IMR-90 (cell line): ENCODE results near the gene GIMAP1. TPM values are rescaled to one million over a fixed set of nuclear protein-coding genes. Genes with fewer than 3 reads are reported as not detected.

Experiments used
- ATAC-seq: fragments of 200-7000 bp; cut with Tn5 transposase; 2 replicates; pipeline ENCODE4 v1.9.1; 2020; ENCODE audit warnings: low read depth, mild to moderate bottlenecking, moderate library complexity
- BruUV-seq: library from RNA; stranded (reverse); fragments of 400-500 nt; replicated peaks from 2 replicates; lab custom pipeline; 2021; lab: Mats Ljungman, UMichigan
- CTCF ChIA-PET: fragments of 300-600 bp; formaldehyde crosslinking; extraction: SDS; loops from one replicate; lab custom pipeline; 2021; ENCODE audit warnings: antibody characterized with exemption; lab: Yijun Ruan, JAX
- POLR2A ChIA-PET: fragments of 300-600 bp; sonication (Branson Sonifier 250); formaldehyde crosslinking; loops from one replicate; lab custom pipeline; 2022; ENCODE audit warnings: antibody characterized with exemption; ENCODE audit not compliant: unreplicated experiment; lab: Charles Lee
- DNase-seq: peaks from one replicate; pipeline ENCODE4 v3.0.0; 2013
- H2AFZ ChIP-seq: replicated peaks from 2 replicates; pipeline ENCODE3; 2013; ENCODE audit warnings: low read length, mild to moderate bottlenecking; ENCODE audit not compliant: poor library complexity
- H2AK5ac ChIP-seq: 2 replicates; pipeline ENCODE4 v1.6.1; 2013; ENCODE audit warnings: low read depth, low read length, inconsistent platforms
- H2AK9ac ChIP-seq: replicated peaks from 2 replicates; pipeline ENCODE3; 2013; ENCODE audit warnings: mild to moderate bottlenecking, low read depth, low read length, moderate library complexity; ENCODE audit not compliant: poor library complexity
- H2BK120ac ChIP-seq: 2 replicates; pipeline ENCODE4 v1.6.1; 2013; ENCODE audit warnings: low read depth, low read length, inconsistent platforms
- H2BK15ac ChIP-seq: 3 replicates; pipeline ENCODE4 v1.6.1; 2013; ENCODE audit warnings: low read depth, low read length, inconsistent platforms
- H2BK20ac ChIP-seq: 2 replicates; pipeline ENCODE4 v1.6.1; 2013; ENCODE audit warnings: low read depth, mild to moderate bottlenecking, inconsistent platforms, low read length, moderate library complexity
- H2BK5ac ChIP-seq: 2 replicates; pipeline ENCODE4 v1.6.1; 2013; ENCODE audit warnings: mild to moderate bottlenecking, low read depth, low read length, inconsistent platforms; ENCODE audit not compliant: poor library complexity, severe bottlenecking
- H3K14ac ChIP-seq: replicated peaks from 2 replicates; pipeline ENCODE4 v1.6.1; 2013; ENCODE audit warnings: low read depth, low read length, inconsistent platforms
- H3K18ac ChIP-seq: 2 replicates; pipeline ENCODE4 v1.6.1; 2013; ENCODE audit warnings: low read depth, low read length, control low read depth
- H3K23ac ChIP-seq: 2 replicates; pipeline ENCODE4 v1.6.1; 2013; ENCODE audit warnings: low read depth, low read length, inconsistent platforms
- H3K27ac ChIP-seq: 2 replicates; pipeline ENCODE4 v1.5.1; 2013; ENCODE audit warnings: mild to moderate bottlenecking, control low read depth, low read length; ENCODE audit not compliant: insufficient read depth
- H3K27me3 ChIP-seq: 2 replicates; pipeline ENCODE4 v1.6.1; 2013; ENCODE audit warnings: low read length; ENCODE audit not compliant: control insufficient read depth, insufficient read depth
- H3K36me3 ChIP-seq: 2 replicates; pipeline ENCODE4 v1.6.1; 2013; ENCODE audit warnings: low read length, mixed read lengths; ENCODE audit not compliant: control insufficient read depth, insufficient read depth
- H3K4ac ChIP-seq: 2 replicates; pipeline ENCODE4 v1.6.1; 2013; ENCODE audit warnings: low read depth, low read length, inconsistent platforms
- H3K4me1 ChIP-seq: 2 replicates; pipeline ENCODE4 v1.6.1; 2013; ENCODE audit warnings: low read length, mixed read lengths; ENCODE audit not compliant: control insufficient read depth, insufficient read depth
- H3K4me2 ChIP-seq: 2 replicates; pipeline ENCODE4 v1.6.1; 2013; ENCODE audit warnings: low read depth, mild to moderate bottlenecking, control low read depth, low read length, moderate library complexity
- H3K4me3 ChIP-seq: 2 replicates; pipeline ENCODE4 v1.5.1; 2013; ENCODE audit warnings: low read depth, mild to moderate bottlenecking, control low read depth, low read length, moderate library complexity; ENCODE audit not compliant: insufficient read depth
- H3K56ac ChIP-seq: 2 replicates; pipeline ENCODE4 v1.6.1; 2013; ENCODE audit warnings: low read length, inconsistent platforms; ENCODE audit not compliant: insufficient read depth; ENCODE audit errors: extremely low read depth
- H3K79me1 ChIP-seq, 2 experiments: 2 replicates each; pipeline ENCODE4 v1.6.1; 2013; ENCODE audit warnings: low read length in 2 of 2, inconsistent platforms in 1 of 2, low read depth in 1 of 2
- H3K9ac ChIP-seq: 2 replicates; pipeline ENCODE4 v1.6.1; 2013; ENCODE audit warnings: low read depth, low read length, control low read depth
- H3K9me1 ChIP-seq: 2 replicates; pipeline ENCODE4 v1.6.1; 2013; ENCODE audit warnings: low read length, inconsistent platforms; ENCODE audit not compliant: insufficient read depth
- H3K9me3 ChIP-seq: 2 replicates; pipeline ENCODE4 v1.6.1; 2013; ENCODE audit warnings: low read length; ENCODE audit not compliant: control insufficient read depth, insufficient read depth
- H4K20me1 ChIP-seq: 2 replicates; pipeline ENCODE4 v1.6.1; 2013; ENCODE audit warnings: low read length, inconsistent platforms; ENCODE audit not compliant: insufficient read depth
- H4K5ac ChIP-seq: 2 replicates; pipeline ENCODE4 v1.6.1; 2013; ENCODE audit warnings: mild to moderate bottlenecking, low read depth, low read length, control low read depth
- H4K8ac ChIP-seq, 2 experiments: 2 replicates each; pipeline ENCODE4 v1.6.1; 2013; ENCODE audit warnings: low read depth in 2 of 2, low read length in 2 of 2, control low read depth in 1 of 2, inconsistent platforms in 1 of 2
- H4K91ac ChIP-seq: 2 replicates; pipeline ENCODE4 v1.6.1; 2013; ENCODE audit warnings: low read depth, low read length, inconsistent platforms; ENCODE audit not compliant: insufficient read depth
- MAFK ChIP-seq: IDR thresholded peaks from 2 replicates; pipeline ENCODE4 v1.6.1; 2012; ENCODE audit warnings: low read depth, low read length, improper control_type of control experiment
- MXI1 ChIP-seq: IDR thresholded peaks from 2 replicates; pipeline ENCODE4 v1.6.1; 2012; ENCODE audit warnings: low read depth, mild to moderate bottlenecking, low read length, moderate library complexity, borderline replicate concordance
- NFE2L2 ChIP-seq: fragments of 150-350 bp; IDR thresholded peaks from 2 replicates; pipeline ENCODE4 v1.6.1; 2016; ENCODE audit warnings: low read depth, mild to moderate bottlenecking, low read length
- POLR2A ChIP-seq: IDR thresholded peaks from 2 replicates; pipeline ENCODE4 v1.6.1; 2012; ENCODE audit warnings: mild to moderate bottlenecking, low read depth, low read length
- RAD21 ChIP-seq: IDR thresholded peaks from 2 replicates; pipeline ENCODE4 v1.6.1; 2012; ENCODE audit warnings: low read length, improper control_type of control experiment
- RCOR1 ChIP-seq: IDR thresholded peaks from 2 replicates; pipeline ENCODE4 v1.6.1; 2012; ENCODE audit warnings: mild to moderate bottlenecking, low read length, improper control_type of control experiment; ENCODE audit not compliant: insufficient replicate concordance
- RFX5 ChIP-seq: IDR thresholded peaks from 2 replicates; pipeline ENCODE4 v1.8.0; 2012; ENCODE audit warnings: low read depth, mild to moderate bottlenecking, low read length, moderate library complexity
- WGBS, 2 experiments: methylation state at CpG; one replicate each; pipeline versions ENCODE4 v1.1.5 to v1.1.7; 2013; ENCODE audit warnings: missing lambda C conversion rate in 2 of 2; ENCODE audit not compliant: insufficient read length in 1 of 2; ENCODE audit errors: extremely low coverage in 2 of 2; 5-methylcytosine and 5-hydroxymethylcytosine counted together
- dilution Hi-C: fragments of 300-500 bp; cut with HindIII; formaldehyde crosslinking; loops from one replicate; pipeline ENCODE4 v1.14.3; 2018; ENCODE audit warnings: low sequenced_read_pairs; ENCODE audit not compliant: unreplicated experiment
- in situ Hi-C: fragments of 300-500 bp; cut with MboI; formaldehyde crosslinking; loops from 3 replicates; pipeline ENCODE4 v1.14.3; 2019; ENCODE audit warnings: low sequenced_read_pairs, inconsistent platforms, mixed read lengths
- intact Hi-C: fragments of 100-400 bp; cut with micrococcal nuclease; formaldehyde crosslinking; loops from 2 replicates; pipeline ENCODE4 v1.10.0; 2022
- polyA plus RNA-seq, 3 experiments: library from polyadenylated mRNA; depleted of rRNA; stranded (reverse); fragments of >200 nt; gene quantifications; 2 replicates each; pipeline ENCODE4 v1.2.3, GENCODE V29; 2012; ENCODE audit warnings: low replicate concordance in 1 of 3
- total RNA-seq: library from RNA; depleted of rRNA; stranded (reverse); fragments of >200 nt; gene quantifications from 2 replicates; pipeline ENCODE4 v1.2.3, GENCODE V29; 2012
- TF ChIP-seq, protein P1 (sequence below): fragments of 150-350 bp; IDR thresholded peaks from 2 replicates; pipeline ENCODE4 v1.6.1; 2016; ENCODE audit warnings: low read depth, mild to moderate bottlenecking, low read length, moderate library complexity, borderline replicate concordance
- TF ChIP-seq, protein P2 (sequence below): conservative IDR thresholded peaks from 2 replicates; pipeline ENCODE4 v1.5.1; 2012; ENCODE audit warnings: mild to moderate bottlenecking, low read depth, low read length, improper control_type of control experiment
- TF ChIP-seq, protein P3 (sequence below): fragments of 150-350 bp; IDR thresholded peaks from 2 replicates; pipeline ENCODE4 v1.6.1; 2017; ENCODE audit warnings: mild to moderate bottlenecking, antibody characterized with exemption, low read length, low read depth

GIMAP1 gene
- total and polyA plus RNA-seq, 2 of the 4 experiments (the other 2 are of a cell fraction): not detected

DNA sequence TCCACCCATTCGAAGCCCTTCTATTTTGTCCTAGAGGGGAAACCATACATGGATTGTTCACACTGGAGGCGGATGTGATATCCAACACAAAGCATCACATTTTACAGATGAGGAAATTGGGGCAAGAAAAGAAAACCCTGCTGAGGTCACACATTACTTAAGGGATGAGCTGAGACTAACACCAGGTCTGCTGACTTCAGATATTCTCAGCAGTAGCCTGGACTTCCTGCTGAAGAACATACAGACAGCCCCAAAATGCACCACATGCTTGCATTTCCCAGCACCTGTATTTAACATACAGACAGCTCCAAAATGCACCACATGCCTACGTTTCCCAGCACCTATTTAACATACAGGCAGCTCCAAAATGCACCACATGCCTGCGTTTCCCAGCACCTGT is 32.0 kb downstream of the GIMAP1 start:
- Histone ChIP-seq H3K79me1 (no peaks in the 10 kb centered on the region), H4K5ac (no peak overlapping the region), H3K27ac (no peak overlapping the region), H4K8ac (no peak overlapping the region), H3K4me1 (no peaks in the 10 kb centered on the region), H3K14ac (no peak overlapping the region), H2BK20ac (no peak overlapping the region), H2AK9ac (no peak overlapping the region), H3K4me2 (no peak overlapping the region), H3K4me3 (no peak overlapping the region), H3K27me3 (no peaks in the 10 kb centered on the region; the same call in 1 of the 2 replicates), H2BK5ac (no peak overlapping the region), H3K18ac (no peak overlapping the region), H4K91ac (no peak overlapping the region), H3K9me3 (no peaks in the 10 kb centered on the region), H3K56ac (no peak overlapping the region), H3K9ac (no peak overlapping the region), H3K4ac (no peak overlapping the region), H2AFZ (no peak overlapping the region), H2BK120ac (no peak overlapping the region), H3K36me3 (no peaks in the 10 kb centered on the region), H3K9me1 (no peaks in the 10 kb centered on the region), H3K23ac (no peak overlapping the region), H2BK15ac (no peak overlapping the region), H2AK5ac (no peak overlapping the region), H4K20me1 (no peaks in the 10 kb centered on the region)
- no peak for DNase-seq
- no peak for TF ChIP-seq RFX5
- TF ChIP-seq, protein P1, sequence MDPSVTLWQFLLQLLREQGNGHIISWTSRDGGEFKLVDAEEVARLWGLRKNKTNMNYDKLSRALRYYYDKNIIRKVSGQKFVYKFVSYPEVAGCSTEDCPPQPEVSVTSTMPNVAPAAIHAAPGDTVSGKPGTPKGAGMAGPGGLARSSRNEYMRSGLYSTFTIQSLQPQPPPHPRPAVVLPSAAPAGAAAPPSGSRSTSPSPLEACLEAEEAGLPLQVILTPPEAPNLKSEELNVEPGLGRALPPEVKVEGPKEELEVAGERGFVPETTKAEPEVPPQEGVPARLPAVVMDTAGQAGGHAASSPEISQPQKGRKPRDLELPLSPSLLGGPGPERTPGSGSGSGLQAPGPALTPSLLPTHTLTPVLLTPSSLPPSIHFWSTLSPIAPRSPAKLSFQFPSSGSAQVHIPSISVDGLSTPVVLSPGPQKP: no peak
- no peak for TF ChIP-seq MXI1
- TF ChIP-seq RCOR1: no peak
- TF ChIP-seq MAFK: no peak
- TF ChIP-seq NFE2L2: no peak
- no peak for TF ChIP-seq RAD21
- no peak for TF ChIP-seq POLR2A
- TF ChIP-seq, protein P2, sequence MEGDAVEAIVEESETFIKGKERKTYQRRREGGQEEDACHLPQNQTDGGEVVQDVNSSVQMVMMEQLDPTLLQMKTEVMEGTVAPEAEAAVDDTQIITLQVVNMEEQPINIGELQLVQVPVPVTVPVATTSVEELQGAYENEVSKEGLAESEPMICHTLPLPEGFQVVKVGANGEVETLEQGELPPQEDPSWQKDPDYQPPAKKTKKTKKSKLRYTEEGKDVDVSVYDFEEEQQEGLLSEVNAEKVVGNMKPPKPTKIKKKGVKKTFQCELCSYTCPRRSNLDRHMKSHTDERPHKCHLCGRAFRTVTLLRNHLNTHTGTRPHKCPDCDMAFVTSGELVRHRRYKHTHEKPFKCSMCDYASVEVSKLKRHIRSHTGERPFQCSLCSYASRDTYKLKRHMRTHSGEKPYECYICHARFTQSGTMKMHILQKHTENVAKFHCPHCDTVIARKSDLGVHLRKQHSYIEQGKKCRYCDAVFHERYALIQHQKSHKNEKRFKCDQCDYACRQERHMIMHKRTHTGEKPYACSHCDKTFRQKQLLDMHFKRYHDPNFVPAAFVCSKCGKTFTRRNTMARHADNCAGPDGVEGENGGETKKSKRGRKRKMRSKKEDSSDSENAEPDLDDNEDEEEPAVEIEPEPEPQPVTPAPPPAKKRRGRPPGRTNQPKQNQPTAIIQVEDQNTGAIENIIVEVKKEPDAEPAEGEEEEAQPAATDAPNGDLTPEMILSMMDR: no peak
- TF ChIP-seq, protein P3, sequence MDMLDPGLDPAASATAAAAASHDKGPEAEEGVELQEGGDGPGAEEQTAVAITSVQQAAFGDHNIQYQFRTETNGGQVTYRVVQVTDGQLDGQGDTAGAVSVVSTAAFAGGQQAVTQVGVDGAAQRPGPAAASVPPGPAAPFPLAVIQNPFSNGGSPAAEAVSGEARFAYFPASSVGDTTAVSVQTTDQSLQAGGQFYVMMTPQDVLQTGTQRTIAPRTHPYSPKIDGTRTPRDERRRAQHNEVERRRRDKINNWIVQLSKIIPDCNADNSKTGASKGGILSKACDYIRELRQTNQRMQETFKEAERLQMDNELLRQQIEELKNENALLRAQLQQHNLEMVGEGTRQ: no peak
- no CpG with 5 or more reads among the region's 4 CpGs for whole genome bisulfite sequencing, 2 experiments
- BruUV-seq: no TSS peak
- ChIA-PET POLR2A (no interaction called here), CTCF (no interaction called here)
- ATAC-seq: no peak
- intact Hi-C loops: no loop called here
- in situ Hi-C loops: loop anchor here (25.0 kb wide), 1 partner anchor 436 kb away; the partner anchor contains the start of genes ACTR3C and LRRC61
- dilution Hi-C loops: no loop called here
